Right lobe of liver (tissue), 4 donors: ENCODE data around the gene PITX3.

Experiments used
- CTCF ChIP-seq, 4 donors: fragments of 200-600 bp in 3 of 4; fragments of 450-650 bp in 1 of 4; IDR thresholded peaks; one replicate each; pipeline versions ENCODE4 v1.5.1 to v1.8.0; 2016 to 2022; ENCODE audit warnings: antibody characterized with exemption in 4 of 4, mild to moderate bottlenecking in 2 of 4
- POLR2A ChIP-seq: fragments of 450-650 bp; IDR thresholded peaks from one replicate; pipeline ENCODE4 v1.6.1; 2017; ENCODE audit warnings: antibody characterized with exemption, mild to moderate bottlenecking
- donor health status: DM: no; HTN: no; CAD: no.
- donor health status: DM: no; HTN: no; CAD: no.
- donor health status: DM: no; HTN: yes; CAD: no.

DNA sequence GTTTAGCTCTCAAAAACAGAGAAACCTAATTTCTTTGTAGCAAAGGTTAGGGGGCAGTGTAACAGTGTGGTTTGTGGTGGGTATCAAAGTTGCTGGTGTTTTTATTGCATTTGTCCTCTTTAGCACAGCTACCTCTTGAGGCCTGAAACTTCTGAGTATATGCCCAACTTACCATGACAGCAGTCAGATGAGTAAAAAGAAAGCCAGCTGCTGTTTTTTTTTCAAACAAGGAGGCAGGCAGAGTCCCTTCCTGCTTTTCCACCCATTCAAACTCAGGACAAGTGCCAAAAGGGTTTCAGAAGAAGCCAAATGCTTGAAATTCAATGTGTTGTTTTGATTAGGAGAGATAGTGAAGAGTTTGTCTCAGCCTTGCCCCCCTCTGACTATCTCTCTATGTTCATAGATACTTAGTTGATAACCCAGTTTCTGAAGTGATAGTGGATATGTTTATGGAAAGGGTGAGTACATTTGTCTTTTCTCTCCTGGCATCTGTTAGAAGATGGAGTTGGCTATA, 27.1 kb upstream of the PITX3 start:
- TF ChIP-seq POLR2A: no peak
- TF ChIP-seq CTCF (IDR thresholded peaks at IDR 0.05): no peak
